ENCODE results near the gene REN.

DNA sequence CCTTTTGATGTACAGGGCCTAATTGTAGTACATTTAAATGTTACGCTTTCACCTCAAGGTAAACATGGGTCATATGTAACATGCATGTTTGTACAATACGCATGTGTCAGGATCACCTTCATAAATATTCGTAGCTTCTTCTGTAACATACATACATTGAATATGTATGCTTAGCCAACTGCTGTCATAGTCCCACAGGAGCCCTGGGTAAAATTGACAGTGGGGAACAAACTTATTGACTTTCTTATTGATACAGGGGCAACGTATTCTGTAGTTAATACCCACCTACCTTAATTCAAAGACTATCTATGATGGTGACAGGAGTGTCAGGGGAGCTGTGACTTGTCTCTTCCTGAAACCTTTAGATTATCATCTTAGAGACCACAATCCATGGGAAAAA is 3.7 kb upstream of the REN start:
- TF ChIP-seq EZH2 (IDR thresholded peaks at IDR 0.05; ENCODE audit: insufficient read depth, poor library complexity, severe bottlenecking), result no peak
- TF ChIP-seq EZH2phosphoT487 (IDR thresholded peaks at IDR 0.05; ENCODE audit: insufficient read depth, low read depth), result no peak

Measured in GM23248 (cell line).